Stimulated activated CD8-positive, alpha-beta memory T cell treated with anti-CD3 and anti-CD28 coated beads, Interleukin-7, amount 100 ng/mL, for 1 hour (primary cell): ENCODE measurements around the gene NIM1K.
"Not testable (repeated sequence)": the region's sequence is repeated elsewhere in the genome, so short reads cannot be mapped to it uniquely, and the experiment has no call there.

Source experiments
- DNase-seq, 2 donors: peaks; one replicate each; pipeline ENCODE4 v3.0.0-alpha.2; 2020; ENCODE audit warnings: low read depth in 2 of 2

Gene NIM1K

DNA sequence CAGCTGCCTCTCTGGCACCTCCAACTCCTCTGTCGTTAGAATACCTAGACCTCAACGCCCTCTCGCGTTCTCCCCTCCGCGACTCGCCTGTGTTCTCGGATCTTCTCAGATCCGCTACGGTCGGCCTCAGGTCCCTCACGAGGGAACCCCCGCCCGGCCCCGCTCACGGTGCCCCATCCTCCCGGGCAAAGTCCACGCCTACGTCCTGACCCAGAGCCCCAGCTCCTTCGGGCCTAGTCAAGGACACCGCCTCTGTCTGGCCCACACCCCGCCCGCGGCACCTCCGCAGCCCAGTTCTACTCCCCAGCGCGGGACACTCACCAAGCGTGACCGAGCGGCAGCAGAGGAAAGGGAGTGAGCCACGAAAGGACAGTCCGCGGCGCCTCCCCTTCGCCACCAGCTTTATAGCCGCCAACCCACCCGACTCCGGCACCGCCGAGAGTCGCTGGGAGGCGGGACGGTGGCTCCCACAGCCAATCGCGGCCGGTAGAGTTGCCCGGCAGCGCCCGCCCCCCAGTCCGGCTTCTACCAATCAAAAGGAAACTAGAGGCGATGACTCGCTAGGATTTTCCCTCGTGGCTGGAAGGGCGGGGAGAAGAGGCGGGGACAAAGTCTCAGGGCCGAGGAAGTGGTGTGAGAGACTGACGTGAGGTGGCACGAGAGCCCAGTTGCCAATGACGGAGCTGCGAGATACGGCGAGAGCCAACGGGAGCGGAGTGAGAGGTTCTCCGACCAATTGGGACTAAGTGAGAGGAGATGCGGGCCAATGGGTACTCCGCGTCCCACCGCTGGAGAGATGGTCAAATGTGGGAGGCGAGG lies 121.2 kb downstream of the NIM1K start, which contains the start of gene HMGCS1:
Gene HMGCS1, minus strand, starts transcription at position 378 of the 819 bp plus-strand sequence. CDS start 14,447 bp downstream, outside the sequence.
- peak; percentile 93 to 95 for DNase-seq

DNA sequence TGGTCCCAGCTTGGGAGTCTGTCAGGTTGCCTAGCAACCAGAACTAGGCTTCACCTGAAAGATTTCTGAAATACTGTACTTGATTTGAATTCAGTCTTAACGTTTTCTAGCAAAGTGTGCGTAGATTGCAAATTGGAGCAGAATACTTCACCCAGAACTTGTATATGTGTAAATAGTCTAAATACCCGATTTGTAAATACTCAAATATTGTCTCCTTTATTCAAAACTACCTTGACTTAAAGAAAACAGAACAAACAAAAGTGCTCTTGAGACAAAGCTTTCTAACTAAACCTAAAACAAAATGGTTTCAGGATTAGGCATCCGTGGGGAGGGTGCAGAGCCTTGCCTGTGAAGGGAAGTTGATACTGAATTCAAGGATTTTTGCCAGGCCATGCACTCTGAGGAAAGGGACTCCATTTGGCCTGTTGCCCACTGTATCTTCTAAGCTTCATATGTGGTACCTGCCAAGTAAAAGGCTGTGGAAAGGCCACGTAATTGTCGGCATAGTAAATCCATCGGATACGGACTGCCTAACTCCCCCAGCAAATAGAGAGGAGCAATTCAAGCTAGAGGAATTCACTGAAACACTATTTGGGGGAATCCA lies 121.9 kb downstream of the NIM1K start:
- DNase-seq, result no peak

DNA sequence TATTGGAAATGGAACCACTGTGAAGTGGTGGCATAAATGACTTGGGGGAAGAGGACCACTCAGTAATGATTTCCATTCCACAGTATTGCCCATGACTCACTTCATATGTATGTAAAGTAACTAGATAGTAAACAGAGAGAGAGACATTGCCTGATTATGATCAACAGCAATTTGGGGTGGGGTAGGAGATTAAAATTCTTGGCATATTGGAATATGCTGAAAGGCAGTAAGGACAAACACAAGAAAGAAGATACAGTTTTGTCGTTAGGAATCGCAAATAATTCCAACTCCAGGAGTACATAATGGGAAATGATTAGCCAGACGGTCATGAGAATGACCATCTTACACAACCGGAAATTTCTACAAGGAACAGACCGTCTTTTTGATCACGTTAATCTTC lies 122.7 kb downstream of the NIM1K start:
- DNase-seq, result no peak

DNA sequence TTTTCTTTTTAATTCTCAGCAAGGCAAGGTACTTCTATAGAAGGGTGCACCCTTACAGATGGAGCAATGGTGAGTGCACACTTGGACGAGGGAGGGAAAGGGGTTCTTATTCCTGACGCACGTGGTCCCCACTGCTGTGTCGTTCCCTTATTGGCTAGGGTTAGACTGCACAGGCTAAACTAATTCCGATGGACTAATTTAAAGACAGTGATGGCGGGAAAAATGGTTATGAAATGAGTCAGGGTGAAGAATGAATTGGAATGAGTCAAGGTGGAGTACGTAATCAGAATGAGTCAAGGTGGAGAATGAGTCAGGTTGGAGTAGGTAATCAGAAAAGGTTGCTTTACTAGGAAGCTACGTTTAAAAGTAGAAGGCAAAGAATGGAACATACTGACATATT lies 123.2 kb downstream of the NIM1K start:
- no peak for DNase-seq

DNA sequence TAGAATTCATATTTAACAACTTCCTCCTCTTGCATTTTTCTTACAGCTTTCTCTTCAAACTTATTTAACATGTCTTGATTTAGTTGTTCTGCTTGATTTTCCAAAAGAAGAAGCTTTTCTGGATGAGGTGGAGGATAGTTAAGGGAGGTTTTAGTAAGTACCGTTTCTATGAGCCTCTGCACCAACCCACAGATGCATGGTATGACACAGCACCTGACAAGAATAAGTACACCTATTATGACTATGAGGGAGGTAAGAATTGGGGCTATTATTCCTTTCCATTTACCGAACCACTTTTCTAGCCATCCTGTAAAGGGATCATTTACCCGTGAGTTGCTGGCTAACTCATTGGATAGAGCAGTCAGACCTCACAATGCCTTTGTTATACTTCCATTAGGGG lies 123.7 kb downstream of the NIM1K start:
- no peak for DNase-seq

DNA sequence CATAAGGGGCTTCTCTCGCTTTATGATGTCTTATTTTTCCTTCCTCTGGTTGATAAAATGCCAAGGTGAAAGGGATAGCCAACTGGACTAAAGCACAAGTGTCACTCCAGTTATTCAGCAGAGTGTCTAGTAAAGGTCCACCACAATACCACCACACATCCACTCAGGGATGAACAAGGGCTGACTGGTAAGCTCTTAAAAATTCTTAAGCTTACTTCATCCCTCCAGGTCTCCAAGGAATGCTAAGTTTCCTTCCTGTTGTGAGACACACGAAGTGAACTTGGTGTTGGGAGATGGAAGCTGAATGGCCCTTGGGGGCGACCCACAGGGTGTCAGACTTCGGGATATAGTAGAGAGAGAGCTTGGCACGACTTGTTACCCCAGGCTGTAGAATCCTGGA lies 124.4 kb downstream of the NIM1K start:
- no peak for DNase-seq

DNA sequence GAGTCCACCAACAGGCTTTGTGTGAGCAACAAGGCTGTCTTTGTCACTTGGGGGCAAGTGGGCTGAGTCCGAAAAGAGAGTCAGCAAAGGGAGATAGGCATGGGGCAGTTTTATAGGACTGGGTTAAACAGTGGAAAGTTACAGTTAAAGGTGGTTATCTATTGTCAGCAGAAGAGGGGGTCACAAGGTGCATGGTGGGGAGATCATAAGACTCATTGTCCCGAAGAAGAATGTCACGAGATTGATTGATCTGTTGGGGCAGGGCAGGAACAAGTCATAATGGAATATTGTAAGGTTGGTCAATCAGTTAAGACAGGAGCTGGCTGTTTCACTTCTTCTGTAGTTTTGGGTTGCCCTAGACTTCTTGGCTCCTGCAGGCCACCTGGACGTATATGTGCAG lies 128.8 kb downstream of the NIM1K start:
- DNase-seq, result no peak

DNA sequence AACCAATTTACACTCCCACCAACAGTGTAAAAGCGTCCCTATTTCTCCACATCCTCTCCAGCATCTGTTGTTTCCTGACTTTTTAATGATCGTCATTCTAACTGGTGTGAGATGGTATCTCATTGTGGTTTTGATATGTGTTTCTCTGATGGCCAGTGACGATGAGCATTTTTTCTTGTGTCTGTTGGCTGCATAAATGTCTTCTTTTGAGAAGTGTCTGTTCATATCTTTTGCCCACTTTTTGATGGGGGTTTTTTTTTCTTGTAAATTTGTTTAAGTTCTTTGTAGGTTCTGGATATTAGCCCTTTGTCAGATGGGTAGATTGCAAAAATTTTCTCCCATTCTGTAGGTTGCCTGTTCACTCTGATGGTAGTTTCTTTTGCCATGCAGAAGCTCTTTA lies 131.5 kb downstream of the NIM1K start:
- DNase-seq, result not testable (repeated sequence)

DNA sequence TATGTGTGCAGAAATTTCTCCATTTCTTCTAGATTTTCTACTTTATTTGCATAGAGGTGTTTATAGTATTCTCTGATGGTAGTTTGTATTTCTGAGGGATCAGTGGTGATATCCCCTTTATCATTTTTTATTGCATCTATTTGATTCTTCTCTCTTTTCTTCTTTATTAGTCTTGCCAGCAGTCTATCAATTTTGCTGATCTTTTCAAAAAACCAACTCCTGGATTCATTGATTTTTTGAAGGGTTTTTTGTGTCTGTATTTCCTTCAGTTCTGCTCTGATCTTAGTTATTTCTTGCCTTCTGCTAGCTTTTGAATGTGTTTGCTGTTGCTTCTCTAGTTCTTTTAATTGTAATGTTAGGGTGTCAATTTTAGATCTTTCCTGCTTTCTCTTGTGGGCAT lies 133.6 kb downstream of the NIM1K start:
- not testable (repeated sequence) for DNase-seq
